Left lung (tissue), 10 donors: ENCODE data around the gene DHRS7B. TPM values are rescaled to one million over a fixed set of nuclear protein-coding genes. Genes with fewer than 3 reads are reported as not detected.
A peak's percentile ranks its signal among the peaks of the same experiment; 100 is the strongest.

Experiments used
- ATAC-seq: fragments of 200-7000 bp; cut with Tn5 transposase; one replicate; pipeline ENCODE4 v1.9.1; 2020; ENCODE audit warnings: moderate library complexity
- DNase-seq, 4 donors: peaks; one replicate each; pipeline ENCODE4 v3.0.0-alpha.2; 2013 to 2020
- H3K27ac ChIP-seq, 2 donors: fragments of 200-600 bp; sonication (generic) in 1 of 2; one replicate each; pipeline versions ENCODE4 v1.5.0 to v1.8.0; 2020 to 2021
- H3K27me3 ChIP-seq, 2 donors: fragments of 200-600 bp; sonication (generic) in 1 of 2; one replicate each; pipeline versions ENCODE4 v1.5.0 to v1.8.0; 2020 to 2021
- H3K36me3 ChIP-seq, 2 donors: fragments of 200-600 bp; sonication (generic) in 1 of 2; one replicate each; pipeline versions ENCODE4 v1.5.0 to v1.8.0; 2020 to 2021
- H3K4me1 ChIP-seq, 2 donors: fragments of 200-600 bp; one replicate each; pipeline ENCODE4 v1.8.0; 2021
- H3K4me3 ChIP-seq, 2 donors: fragments of 200-600 bp; sonication (generic) in 1 of 2; one replicate each; pipeline versions ENCODE4 v1.5.0 to v1.8.0; 2020 to 2021; ENCODE audit warnings: mild to moderate bottlenecking in 1 of 2
- H3K9me3 ChIP-seq, 2 donors: fragments of 200-600 bp; sonication (generic) in 1 of 2; one replicate each; pipeline versions ENCODE4 v1.5.0 to v1.8.0; 2020 to 2021
- intact Hi-C, 2 donors: fragments of 100-400 bp; cut with DNase I; formaldehyde crosslinking; loops; one replicate each; pipeline versions ENCODE4 v1.11.2 to v1.14.2; 2022
- polyA plus RNA-seq, 6 donors: library from polyadenylated mRNA; unstranded; fragments of 120-200 nt; gene quantifications; one replicate each; pipeline ENCODE4 v1.2.1, GENCODE V29; 2013; ENCODE audit not compliant: insufficient read length in 6 of 6
- total RNA-seq, 2 donors: library from RNA; stranded (reverse); fragmentation: NEBNext Ultra II Directional; extraction: Animal tissue kit (Norgen Biotek cat#: 25700); gene quantifications; one replicate each; pipeline ENCODE4 v1.2.1, GENCODE V29; 2021
- TF ChIP-seq, protein P1 (sequence below), 2 donors: fragments of 200-600 bp; sonication (generic) in 1 of 2; IDR thresholded peaks; one replicate each; pipeline versions ENCODE4 v1.5.0 to v1.8.0; 2021; ENCODE audit warnings: antibody characterized with exemption in 2 of 2
- donor health status: DM: no; HTN: yes; CAD: no.
- donor health status: DM: no; HTN: no; CAD: no.

DHRS7B gene
- total and polyA plus RNA-seq, 8 donors = 22.5 to 29.1 (median 25.0) TPM

DNA sequence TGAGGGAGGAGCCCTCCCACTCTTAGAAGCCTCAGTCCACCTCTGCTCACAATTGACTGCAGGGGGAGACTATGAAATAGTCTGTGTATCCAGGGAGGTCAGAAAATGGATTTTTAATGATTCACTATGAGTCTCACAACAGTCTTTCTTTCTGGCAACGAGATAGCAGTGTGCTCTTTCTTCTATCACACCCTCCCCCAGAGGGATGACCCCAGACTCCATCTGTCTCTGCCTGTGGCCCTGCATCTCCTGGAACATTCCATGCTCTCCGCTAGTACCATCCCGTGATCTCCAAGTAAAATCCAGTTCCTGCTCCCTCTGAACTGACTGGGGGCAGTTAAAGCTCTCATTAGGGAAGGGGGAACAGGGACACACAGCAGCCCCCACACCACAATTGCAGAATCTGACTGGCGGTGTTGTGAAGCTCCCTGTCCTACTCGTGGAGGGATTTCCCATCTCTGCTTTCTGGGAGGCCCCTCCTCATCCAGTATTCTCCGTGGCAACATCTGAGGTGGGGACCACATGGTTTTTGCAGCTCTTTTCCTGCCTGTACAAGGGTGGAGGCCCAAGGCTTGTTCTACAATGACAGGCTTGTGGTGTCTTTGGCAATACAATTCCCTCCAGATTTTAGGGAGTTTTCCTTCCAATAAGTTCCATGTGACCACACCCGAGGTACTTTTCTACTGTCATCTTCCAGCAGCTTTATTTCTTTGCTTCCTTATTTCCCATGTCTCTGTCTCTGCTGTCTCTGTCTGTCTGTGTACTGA is 107.0 kb downstream of the DHRS7B start:
- H3K36me3 ChIP-seq = no peaks in the 10 kb centered on the region
- ATAC-seq = no peak
- no peaks in the 10 kb centered on the region for H3K27me3 ChIP-seq
- H3K27ac ChIP-seq = no peak overlapping the region
- H3K4me1 ChIP-seq = no peaks in the 10 kb centered on the region
- no peaks in the 10 kb centered on the region for H3K9me3 ChIP-seq
- H3K4me3 ChIP-seq = no peak overlapping the region
- TF ChIP-seq, protein P1, sequence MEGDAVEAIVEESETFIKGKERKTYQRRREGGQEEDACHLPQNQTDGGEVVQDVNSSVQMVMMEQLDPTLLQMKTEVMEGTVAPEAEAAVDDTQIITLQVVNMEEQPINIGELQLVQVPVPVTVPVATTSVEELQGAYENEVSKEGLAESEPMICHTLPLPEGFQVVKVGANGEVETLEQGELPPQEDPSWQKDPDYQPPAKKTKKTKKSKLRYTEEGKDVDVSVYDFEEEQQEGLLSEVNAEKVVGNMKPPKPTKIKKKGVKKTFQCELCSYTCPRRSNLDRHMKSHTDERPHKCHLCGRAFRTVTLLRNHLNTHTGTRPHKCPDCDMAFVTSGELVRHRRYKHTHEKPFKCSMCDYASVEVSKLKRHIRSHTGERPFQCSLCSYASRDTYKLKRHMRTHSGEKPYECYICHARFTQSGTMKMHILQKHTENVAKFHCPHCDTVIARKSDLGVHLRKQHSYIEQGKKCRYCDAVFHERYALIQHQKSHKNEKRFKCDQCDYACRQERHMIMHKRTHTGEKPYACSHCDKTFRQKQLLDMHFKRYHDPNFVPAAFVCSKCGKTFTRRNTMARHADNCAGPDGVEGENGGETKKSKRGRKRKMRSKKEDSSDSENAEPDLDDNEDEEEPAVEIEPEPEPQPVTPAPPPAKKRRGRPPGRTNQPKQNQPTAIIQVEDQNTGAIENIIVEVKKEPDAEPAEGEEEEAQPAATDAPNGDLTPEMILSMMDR (IDR thresholded peaks at IDR 0.05) = no peak
- DNase-seq = no peak
- intact Hi-C loops = no loop called here

DNA sequence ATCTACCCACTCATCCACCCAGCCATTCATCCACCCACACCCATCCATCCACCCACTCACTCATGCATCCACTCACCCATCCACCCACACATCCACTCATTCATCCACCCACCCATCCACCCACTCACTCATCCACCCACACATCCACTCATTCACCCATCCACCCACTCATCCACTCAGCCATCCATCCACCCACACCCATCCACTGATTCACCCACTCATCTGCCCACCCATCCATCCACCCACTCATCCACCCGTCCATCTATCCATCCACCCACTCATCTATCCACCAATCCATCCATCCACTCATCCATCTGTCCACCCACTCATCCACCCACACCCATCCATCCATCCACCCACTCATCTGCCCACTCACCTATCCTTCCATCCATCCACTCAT is 109.2 kb downstream of the DHRS7B start:
- H3K36me3 ChIP-seq = peaks cover 0 to 4% of the 10 kb centered on the region in 2 donors
- no peak overlapping the region for H3K4me3 ChIP-seq
- no peaks in the 10 kb centered on the region for H3K27me3 ChIP-seq
- ATAC-seq (no peak), DNase-seq (no peak)
- no peaks in the 10 kb centered on the region for H3K4me1 ChIP-seq
- TF ChIP-seq, protein P1 (IDR thresholded peaks at IDR 0.05) = no peak
- no peak overlapping the region for H3K27ac ChIP-seq
- intact Hi-C loops = no loop called here
- no peaks in the 10 kb centered on the region for H3K9me3 ChIP-seq

DNA sequence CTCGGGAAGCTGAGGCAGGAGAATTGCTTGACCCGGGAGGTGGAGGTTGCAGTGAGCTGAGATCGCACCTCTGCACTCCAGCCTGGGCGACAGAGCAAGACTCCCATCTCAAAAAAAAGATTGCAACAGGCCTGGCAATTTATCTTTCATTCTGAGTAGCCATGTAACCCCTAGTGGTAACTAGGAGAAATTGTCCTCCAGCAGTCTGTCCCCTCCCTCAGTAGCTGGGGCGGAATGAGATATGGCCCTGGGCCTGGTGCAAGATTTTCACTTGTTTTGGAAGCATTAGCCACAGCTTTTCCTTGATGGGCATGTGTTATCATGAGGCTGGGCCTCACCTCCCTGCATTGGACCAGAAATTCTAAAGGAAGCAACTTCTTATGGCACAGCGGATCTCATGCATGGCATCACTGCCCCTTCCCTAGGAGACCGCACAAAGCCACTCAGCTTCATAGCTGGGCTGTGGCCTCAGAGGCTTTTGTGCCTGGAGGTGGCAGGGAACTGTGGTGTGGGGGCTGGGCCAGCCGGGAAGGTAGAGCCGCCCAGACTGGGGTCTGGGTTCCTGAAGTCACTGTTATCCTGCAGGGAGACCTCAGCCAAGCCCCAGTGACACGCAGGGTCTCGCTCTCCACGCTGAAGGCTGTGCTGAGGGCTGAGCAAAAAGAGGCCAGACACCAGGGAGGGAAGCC is 113.1 kb downstream of the DHRS7B start:
- peak; percentile 41 for ATAC-seq
- Histone ChIP-seq H3K4me3 (no peak overlapping the region), H3K27ac (no peak overlapping the region), H3K9me3 (no peaks in the 10 kb centered on the region), H3K4me1 (no peaks in the 10 kb centered on the region), H3K27me3 (no peaks in the 10 kb centered on the region), H3K36me3 (peaks cover 0 to 34% of the 10 kb centered on the region in 2 donors)
- intact Hi-C loops = no loop called here
- DNase-seq = no peak
- TF ChIP-seq, protein P1 (IDR thresholded peaks at IDR 0.05) = peak in 1 of 2 donors; percentile 41

DNA sequence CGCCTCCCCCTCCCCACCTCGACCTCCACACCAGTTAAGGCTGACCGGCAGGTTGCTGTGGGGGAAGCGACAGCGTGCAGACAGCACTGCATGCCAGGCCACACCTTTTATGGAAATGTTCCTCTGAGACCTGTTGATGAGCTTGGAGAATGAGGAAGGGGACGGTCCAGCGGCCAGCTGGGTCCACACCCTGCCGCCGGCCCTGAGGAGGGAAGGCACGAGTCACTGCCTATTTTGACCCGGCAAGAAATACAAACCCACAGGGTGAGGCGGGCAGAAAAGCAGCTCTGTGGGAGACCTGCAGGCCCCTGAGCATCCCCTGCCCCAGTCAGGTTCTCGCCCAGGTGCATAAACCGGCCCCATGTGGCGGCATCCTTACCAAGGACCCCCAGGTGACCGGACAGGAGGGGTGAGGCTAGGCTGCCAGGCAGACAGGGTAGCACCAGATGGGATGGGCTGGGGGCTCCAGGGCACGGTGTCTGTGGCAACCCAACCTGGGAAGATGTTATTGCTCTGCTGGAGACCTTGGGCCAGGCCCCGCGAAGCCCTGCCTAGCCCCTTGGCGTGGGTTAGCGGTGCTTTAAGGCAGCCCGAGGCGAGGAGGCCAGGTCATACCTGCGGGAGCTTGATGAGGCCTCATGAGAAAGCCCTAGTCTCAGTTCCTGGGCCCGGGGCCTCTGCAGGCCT is 113.7 kb downstream of the DHRS7B start:
- H3K9me3 ChIP-seq = no peaks in the 10 kb centered on the region
- H3K4me1 ChIP-seq = no peaks in the 10 kb centered on the region
- DNase-seq = no peak
- no peak for ATAC-seq
- no peak overlapping the region for H3K4me3 ChIP-seq
- TF ChIP-seq, protein P1 (IDR thresholded peaks at IDR 0.05) = no peak
- peaks cover 0 to 34% of the 10 kb centered on the region in 2 donors for H3K36me3 ChIP-seq
- H3K27ac ChIP-seq = no peak overlapping the region
- no peaks in the 10 kb centered on the region for H3K27me3 ChIP-seq
- intact Hi-C loops = no loop called here

Other genes starting within 250 kb of the DHRS7B start
- gene USP22, start 84.0 kb upstream of the DHRS7B start, total RNA-seq = 100 to 1,000 TPM; 157 to 187 TPM
- gene USP22, start 84.0 kb upstream of the DHRS7B start, polyA plus RNA-seq = 100 to 1,000 TPM; 173 to 229 (median 212) TPM
- gene TMEM11, start 87.2 kb downstream of the DHRS7B start, total RNA-seq = 10 to 100 TPM; 24.4 to 25.1 TPM
- gene TMEM11, start 87.2 kb downstream of the DHRS7B start, polyA plus RNA-seq = 10 to 100 TPM; 17.1 to 20.3 (median 18.4) TPM
- 10 to 100 TPM in 1 of 2 donors, 1 to 10 TPM in 1; 7.4 to 16.9 TPM for gene NATD1, start 126.4 kb downstream of the DHRS7B start, total RNA-seq
- 10 to 100 TPM in 2 of 6 donors, 1 to 10 TPM in 4; 7.0 to 10.9 (median 9.4) TPM for gene NATD1, start 126.4 kb downstream of the DHRS7B start, polyA plus RNA-seq
- gene MAP2K3, start 157.7 kb downstream of the DHRS7B start, total RNA-seq = 100 to 1,000 TPM in 1 of 2 donors, 10 to 100 TPM in 1; 62.5 to 101 TPM
- gene MAP2K3, start 157.7 kb downstream of the DHRS7B start, polyA plus RNA-seq = 10 to 100 TPM; 23.3 to 30.6 (median 26.5) TPM
- gene KCNJ12, start 249.4 kb downstream of the DHRS7B start, total RNA-seq = 1 to 10 TPM; 3.0 to 4.0 TPM
- gene KCNJ12, start 249.4 kb downstream of the DHRS7B start, polyA plus RNA-seq = 1 to 10 TPM; 3.1 to 5.7 (median 4.0) TPM